Activated CD4-positive, alpha-beta memory T cell treated with anti-CD3 and anti-CD28 coated beads for 36 hours (primary cell): Measurements from ENCODE around the gene TIMM29. TPM values are rescaled to one million over a fixed set of nuclear protein-coding genes. Genes with fewer than 3 reads are reported as not detected.
A peak's percentile ranks its signal among the peaks of the same experiment; 100 is the strongest.

Experiments
- CTCF ChIA-PET: fragments of 350-600 bp; sonication (Branson Sonifier 250); formaldehyde crosslinking; loops from one replicate; lab custom pipeline; 2021; ENCODE audit warnings: antibody characterized with exemption, inconsistent platforms; lab: Charles Lee
- POLR2A ChIA-PET: fragments of 350-600 bp; sonication (Branson Sonifier 250); formaldehyde crosslinking; loops from one replicate; lab custom pipeline; 2021; ENCODE audit warnings: antibody characterized with exemption; lab: Charles Lee
- DNase-seq: peaks from one replicate; pipeline ENCODE4 v3.0.0-alpha.2; 2020
- H3K27ac Mint-ChIP-seq: one replicate; pipeline ENCODE4 v1.8.0; 2021; ENCODE audit warnings: mixed read lengths
- H3K27me3 Mint-ChIP-seq: one replicate; pipeline ENCODE4 v1.8.0; 2021; ENCODE audit warnings: mixed read lengths
- H3K36me3 Mint-ChIP-seq: one replicate; pipeline ENCODE4 v1.8.0; 2021; ENCODE audit warnings: mixed read lengths
- H3K4me1 Mint-ChIP-seq: one replicate; pipeline ENCODE4 v1.8.0; 2021; ENCODE audit warnings: low read depth, mixed read lengths
- H3K4me3 Mint-ChIP-seq: one replicate; pipeline ENCODE4 v1.8.0; 2021; ENCODE audit warnings: mild to moderate bottlenecking, mixed read lengths
- H3K9me3 Mint-ChIP-seq: one replicate; pipeline ENCODE4 v1.8.0; 2021; ENCODE audit warnings: mixed read lengths
- intact Hi-C: fragments of 100-400 bp; cut with micrococcal nuclease; formaldehyde crosslinking; loops from one replicate; pipeline ENCODE4 v1.15.1; 2023
- total RNA-seq, 2 experiments: library from RNA; stranded (reverse); gene quantifications; one replicate each; pipeline ENCODE4 v1.2.3, GENCODE V29; 2021

The TIMM29 gene
- total RNA-seq, 2 experiments from 2014 or later, result 15.6 to 16.4 TPM

GRCh38 chr19:10960314-10961072 lies 31.9 kb downstream of the TIMM29 start, which contains the start of gene SMARCA4:
Gene SMARCA4 (plus strand): TSS chr19:10961030. CDS start chr19:10984152, 23,122 bp downstream.
- Mint-ChIP-seq H3K9me3 (no peaks in the 10 kb centered on the region), H3K4me1 (peaks cover 44% of the 10 kb centered on the region), H3K27ac (peak within 1 kb of the TSS; percentile 86), H3K4me3 (peak within 1 kb of the TSS; percentile 89), H3K36me3 (no peaks in the 10 kb centered on the region), H3K27me3 (no peaks in the 10 kb centered on the region)
- DNase-seq, result peak; percentile 98
- intact Hi-C loops, result loop anchor here (1.0 to 5.0 kb wide), 5 partner anchors 32 to 393 kb away; partner anchors contain the start of genes CARM1, CDKN2D, ILF3 and KRI1
- POLR2A ChIA-PET, result interaction anchor here (0.6 to 2.1 kb wide), 5 partner anchors 125 to 136 kb away, joined by 3 to 6 read pairs (median 4); partner anchors contain the start of genes LDLR and TMED1
- CTCF ChIA-PET, result interaction anchor here (1.0 to 1.9 kb wide), 4 partner anchors 19 to 165 kb away, joined by 3 to 8 read pairs (median 4); no protein-coding TSS in a partner anchor

GRCh38 chr19:10961073-10961860 lies 32.7 kb downstream of the TIMM29 start:
- Mint-ChIP-seq H3K9me3 (no peaks in the 10 kb centered on the region), H3K27me3 (no peaks in the 10 kb centered on the region), H3K27ac (peak overlapping the region; percentile 85), H3K4me1 (peaks cover 47% of the 10 kb centered on the region), H3K36me3 (no peaks in the 10 kb centered on the region), H3K4me3 (peak overlapping the region; percentile 89)
- CTCF ChIA-PET, result interaction anchor here (0.8 to 2.9 kb wide), 5 partner anchors 19 to 164 kb away, joined by 3 to 11 read pairs (median 3); no protein-coding TSS in a partner anchor
- intact Hi-C loops, result loop anchor here (2.0 to 5.0 kb wide), 3 partner anchors 90 to 394 kb away; partner anchors contain the start of genes CARM1, CDKN2D and KRI1
- POLR2A ChIA-PET, result interaction anchor here (0.7 to 2.1 kb wide), 4 partner anchors 125 to 134 kb away, joined by 4 to 6 read pairs (median 4); partner anchors contain the start of genes LDLR and TMED1
- no peak for DNase-seq

GRCh38 chr19:10962863-10963262 lies 34.3 kb downstream of the TIMM29 start:
- intact Hi-C loops, result loop anchor here (2.0 to 5.0 kb wide), 2 partner anchors 20 to 396 kb away; partner anchors contain the start of genes CDKN2D and KRI1
- Mint-ChIP-seq H3K36me3 (no peaks in the 10 kb centered on the region), H3K9me3 (no peaks in the 10 kb centered on the region), H3K27ac (peak overlapping the region; percentile 44), H3K27me3 (no peaks in the 10 kb centered on the region), H3K4me3 (peak overlapping the region; percentile 89), H3K4me1 (peaks cover 52% of the 10 kb centered on the region)
- no peak for DNase-seq
- CTCF ChIA-PET, result interaction anchor here (0.9 to 2.9 kb wide), 3 partner anchors 8 to 27 kb away, joined by 3 to 11 read pairs (median 3); no protein-coding TSS in a partner anchor
- POLR2A ChIA-PET, result interaction anchor here (1.0 to 1.4 kb wide), 3 partner anchors 8 to 128 kb away, joined by 4 to 5 read pairs (median 5); no protein-coding TSS in a partner anchor

GRCh38 chr19:10963865-10964264 lies 35.3 kb downstream of the TIMM29 start:
- ChIA-PET POLR2A (interaction anchor here (0.5 to 1.4 kb wide), 4 partner anchors 9 to 136 kb away, joined by 3 to 5 read pairs (median 4); no protein-coding TSS in a partner anchor), CTCF (interaction anchor here (1.0 to 2.9 kb wide), 3 partner anchors 22 to 419 kb away, joined by 3 to 11 read pairs (median 3); no protein-coding TSS in a partner anchor)

GRCh38 chr19:10964903-10965302 lies 36.3 kb downstream of the TIMM29 start:
- Mint-ChIP-seq H3K4me1 (peaks cover 55% of the 10 kb centered on the region), H3K27ac (no peak overlapping the region), H3K9me3 (no peaks in the 10 kb centered on the region), H3K4me3 (no peak overlapping the region), H3K36me3 (no peaks in the 10 kb centered on the region), H3K27me3 (no peaks in the 10 kb centered on the region)
- ChIA-PET CTCF (interaction anchor here (1.6 to 2.0 kb wide), 2 partner anchors 71 to 94 kb away, joined by 4 to 7 read pairs; no protein-coding TSS in a partner anchor), POLR2A (no interaction called here)
- intact Hi-C loops, result loop anchor here (5.0 kb wide), 1 partner anchor 398 kb away; the partner anchor contains the start of genes CDKN2D and KRI1
- DNase-seq, result no peak

More at GRCh38 chr19:10963865-10964264, 35.3 kb downstream of the TIMM29 start:
- no peaks in the 10 kb centered on the region for H3K27me3 Mint-ChIP-seq
- no peak for DNase-seq
- H3K27ac Mint-ChIP-seq, result peak overlapping the region; percentile 71
- H3K9me3 Mint-ChIP-seq, result no peaks in the 10 kb centered on the region
- peak overlapping the region; percentile 57 for H3K4me3 Mint-ChIP-seq
- H3K4me1 Mint-ChIP-seq, result peaks cover 55% of the 10 kb centered on the region
- H3K36me3 Mint-ChIP-seq, result no peaks in the 10 kb centered on the region
- intact Hi-C loops, result loop anchor here (2.0 to 5.0 kb wide), 2 partner anchors 21 to 397 kb away; partner anchors contain the start of genes CDKN2D and KRI1

- intact Hi-C loops, result no loop called here
- H3K36me3 Mint-ChIP-seq, result no peaks in the 10 kb centered on the region
- H3K27me3 Mint-ChIP-seq, result no peaks in the 10 kb centered on the region
- POLR2A ChIA-PET, result no interaction called here
- CTCF ChIA-PET, result interaction anchor here (1.6 to 2.0 kb wide), 2 partner anchors 70 to 94 kb away, joined by 4 to 7 read pairs; no protein-coding TSS in a partner anchor
- no peak for DNase-seq
- H3K4me3 Mint-ChIP-seq, result no peak overlapping the region
- H3K9me3 Mint-ChIP-seq, result no peaks in the 10 kb centered on the region
- H3K27ac Mint-ChIP-seq, result no peak overlapping the region
- peaks cover 58% of the 10 kb centered on the region for H3K4me1 Mint-ChIP-seq
These were observed 36.8 kb downstream of the TIMM29 start for GRCh38 chr19:10965398-10965797.

- H3K27ac Mint-ChIP-seq, result no peak overlapping the region
- POLR2A ChIA-PET, result no interaction called here
- intact Hi-C loops, result no loop called here
- no peak for DNase-seq
- no peak overlapping the region for H3K4me3 Mint-ChIP-seq
- peaks cover 58% of the 10 kb centered on the region for H3K4me1 Mint-ChIP-seq
- CTCF ChIA-PET, result interaction anchor here (1.0 to 2.0 kb wide), 3 partner anchors 9 to 96 kb away, joined by 3 to 7 read pairs (median 4); no protein-coding TSS in a partner anchor
- H3K9me3 Mint-ChIP-seq, result no peaks in the 10 kb centered on the region
- H3K27me3 Mint-ChIP-seq, result no peaks in the 10 kb centered on the region
- no peaks in the 10 kb centered on the region for H3K36me3 Mint-ChIP-seq
These were observed 38.2 kb downstream of the TIMM29 start for GRCh38 chr19:10966809-10967208.

- H3K4me1 Mint-ChIP-seq, result peaks cover 45% of the 10 kb centered on the region
- ChIA-PET CTCF (interaction anchor here (0.8 to 1.0 kb wide), 2 partner anchors 27 to 67 kb away, joined by 3 to 4 read pairs; no protein-coding TSS in a partner anchor), POLR2A (no interaction called here)
- no peaks in the 10 kb centered on the region for H3K27me3 Mint-ChIP-seq
- H3K36me3 Mint-ChIP-seq, result no peaks in the 10 kb centered on the region
- no peak overlapping the region for H3K4me3 Mint-ChIP-seq
- no peak for DNase-seq
- intact Hi-C loops, result no loop called here
- no peaks in the 10 kb centered on the region for H3K9me3 Mint-ChIP-seq
- H3K27ac Mint-ChIP-seq, result no peak overlapping the region
These were observed 40.0 kb downstream of the TIMM29 start for GRCh38 chr19:10968527-10969135.

- Mint-ChIP-seq H3K4me1 (peaks cover 36% of the 10 kb centered on the region), H3K27me3 (no peaks in the 10 kb centered on the region), H3K9me3 (no peaks in the 10 kb centered on the region), H3K27ac (no peak overlapping the region), H3K4me3 (no peak overlapping the region), H3K36me3 (no peaks in the 10 kb centered on the region)
- ChIA-PET CTCF (interaction anchor here (0.7 to 1.6 kb wide), 2 partner anchors 11 to 29 kb away, joined by 3 to 7 read pairs; no protein-coding TSS in a partner anchor), POLR2A (no interaction called here)
- intact Hi-C loops, result no loop called here
- no peak for DNase-seq
These were observed 42.6 kb downstream of the TIMM29 start for GRCh38 chr19:10971107-10971726.

- no peak for DNase-seq
- POLR2A ChIA-PET, result no interaction called here
- Mint-ChIP-seq H3K27ac (no peak overlapping the region), H3K4me3 (no peak overlapping the region), H3K27me3 (no peaks in the 10 kb centered on the region), H3K36me3 (no peaks in the 10 kb centered on the region), H3K4me1 (peaks cover 36% of the 10 kb centered on the region), H3K9me3 (no peaks in the 10 kb centered on the region)
- CTCF ChIA-PET, result interaction anchor here (0.8 to 1.6 kb wide), 2 partner anchors 9 to 39 kb away, joined by 3 to 7 read pairs; no protein-coding TSS in a partner anchor
- intact Hi-C loops, result no loop called here
These were observed 46.9 kb downstream of the TIMM29 start for GRCh38 chr19:10975374-10976130.
